IMR-90 (cell line): ENCODE results near the gene MCM8. TPM values are rescaled to one million over a fixed set of nuclear protein-coding genes. Genes with fewer than 3 reads are reported as not detected.

Experiments used
- ATAC-seq: fragments of 200-7000 bp; cut with Tn5 transposase; 2 replicates; pipeline ENCODE4 v1.9.1; 2020; ENCODE audit warnings: low read depth, mild to moderate bottlenecking, moderate library complexity
- BruUV-seq: library from RNA; stranded (reverse); fragments of 400-500 nt; replicated peaks from 2 replicates; lab custom pipeline; 2021; lab: Mats Ljungman, UMichigan
- CTCF ChIA-PET: fragments of 300-600 bp; formaldehyde crosslinking; extraction: SDS; loops from one replicate; lab custom pipeline; 2021; ENCODE audit warnings: antibody characterized with exemption; lab: Yijun Ruan, JAX
- POLR2A ChIA-PET: fragments of 300-600 bp; sonication (Branson Sonifier 250); formaldehyde crosslinking; loops from one replicate; lab custom pipeline; 2022; ENCODE audit warnings: antibody characterized with exemption; ENCODE audit not compliant: unreplicated experiment; lab: Charles Lee
- DNase-seq: peaks from one replicate; pipeline ENCODE4 v3.0.0; 2013
- H2AFZ ChIP-seq: replicated peaks from 2 replicates; pipeline ENCODE3; 2013; ENCODE audit warnings: low read length, mild to moderate bottlenecking; ENCODE audit not compliant: poor library complexity
- H2AK5ac ChIP-seq: 2 replicates; pipeline ENCODE4 v1.6.1; 2013; ENCODE audit warnings: low read depth, low read length, inconsistent platforms
- H2AK9ac ChIP-seq: replicated peaks from 2 replicates; pipeline ENCODE3; 2013; ENCODE audit warnings: mild to moderate bottlenecking, low read depth, low read length, moderate library complexity; ENCODE audit not compliant: poor library complexity
- H2BK120ac ChIP-seq: 2 replicates; pipeline ENCODE4 v1.6.1; 2013; ENCODE audit warnings: low read depth, low read length, inconsistent platforms
- H2BK15ac ChIP-seq: 3 replicates; pipeline ENCODE4 v1.6.1; 2013; ENCODE audit warnings: low read depth, low read length, inconsistent platforms
- H2BK20ac ChIP-seq: 2 replicates; pipeline ENCODE4 v1.6.1; 2013; ENCODE audit warnings: low read depth, mild to moderate bottlenecking, inconsistent platforms, low read length, moderate library complexity
- H2BK5ac ChIP-seq: 2 replicates; pipeline ENCODE4 v1.6.1; 2013; ENCODE audit warnings: mild to moderate bottlenecking, low read depth, low read length, inconsistent platforms; ENCODE audit not compliant: poor library complexity, severe bottlenecking
- H3K14ac ChIP-seq: replicated peaks from 2 replicates; pipeline ENCODE4 v1.6.1; 2013; ENCODE audit warnings: low read depth, low read length, inconsistent platforms
- H3K18ac ChIP-seq: 2 replicates; pipeline ENCODE4 v1.6.1; 2013; ENCODE audit warnings: low read depth, low read length, control low read depth
- H3K23ac ChIP-seq: 2 replicates; pipeline ENCODE4 v1.6.1; 2013; ENCODE audit warnings: low read depth, low read length, inconsistent platforms
- H3K27ac ChIP-seq: 2 replicates; pipeline ENCODE4 v1.5.1; 2013; ENCODE audit warnings: mild to moderate bottlenecking, control low read depth, low read length; ENCODE audit not compliant: insufficient read depth
- H3K27me3 ChIP-seq: 2 replicates; pipeline ENCODE4 v1.6.1; 2013; ENCODE audit warnings: low read length; ENCODE audit not compliant: control insufficient read depth, insufficient read depth
- H3K36me3 ChIP-seq: 2 replicates; pipeline ENCODE4 v1.6.1; 2013; ENCODE audit warnings: low read length, mixed read lengths; ENCODE audit not compliant: control insufficient read depth, insufficient read depth
- H3K4ac ChIP-seq: 2 replicates; pipeline ENCODE4 v1.6.1; 2013; ENCODE audit warnings: low read depth, low read length, inconsistent platforms
- H3K4me1 ChIP-seq: 2 replicates; pipeline ENCODE4 v1.6.1; 2013; ENCODE audit warnings: low read length, mixed read lengths; ENCODE audit not compliant: control insufficient read depth, insufficient read depth
- H3K4me2 ChIP-seq: 2 replicates; pipeline ENCODE4 v1.6.1; 2013; ENCODE audit warnings: low read depth, mild to moderate bottlenecking, control low read depth, low read length, moderate library complexity
- H3K4me3 ChIP-seq: 2 replicates; pipeline ENCODE4 v1.5.1; 2013; ENCODE audit warnings: low read depth, mild to moderate bottlenecking, control low read depth, low read length, moderate library complexity; ENCODE audit not compliant: insufficient read depth
- H3K56ac ChIP-seq: 2 replicates; pipeline ENCODE4 v1.6.1; 2013; ENCODE audit warnings: low read length, inconsistent platforms; ENCODE audit not compliant: insufficient read depth; ENCODE audit errors: extremely low read depth
- H3K79me1 ChIP-seq, 2 experiments: 2 replicates each; pipeline ENCODE4 v1.6.1; 2013; ENCODE audit warnings: low read length in 2 of 2, inconsistent platforms in 1 of 2, low read depth in 1 of 2
- H3K9ac ChIP-seq: 2 replicates; pipeline ENCODE4 v1.6.1; 2013; ENCODE audit warnings: low read depth, low read length, control low read depth
- H3K9me1 ChIP-seq: 2 replicates; pipeline ENCODE4 v1.6.1; 2013; ENCODE audit warnings: low read length, inconsistent platforms; ENCODE audit not compliant: insufficient read depth
- H3K9me3 ChIP-seq: 2 replicates; pipeline ENCODE4 v1.6.1; 2013; ENCODE audit warnings: low read length; ENCODE audit not compliant: control insufficient read depth, insufficient read depth
- H4K20me1 ChIP-seq: 2 replicates; pipeline ENCODE4 v1.6.1; 2013; ENCODE audit warnings: low read length, inconsistent platforms; ENCODE audit not compliant: insufficient read depth
- H4K5ac ChIP-seq: 2 replicates; pipeline ENCODE4 v1.6.1; 2013; ENCODE audit warnings: mild to moderate bottlenecking, low read depth, low read length, control low read depth
- H4K8ac ChIP-seq, 2 experiments: 2 replicates each; pipeline ENCODE4 v1.6.1; 2013; ENCODE audit warnings: low read depth in 2 of 2, low read length in 2 of 2, control low read depth in 1 of 2, inconsistent platforms in 1 of 2
- H4K91ac ChIP-seq: 2 replicates; pipeline ENCODE4 v1.6.1; 2013; ENCODE audit warnings: low read depth, low read length, inconsistent platforms; ENCODE audit not compliant: insufficient read depth
- CEBPB ChIP-seq: IDR thresholded peaks from 2 replicates; pipeline ENCODE4 v1.6.1; 2012; ENCODE audit warnings: low read depth, low read length, improper control_type of control experiment
- CHD1 ChIP-seq: IDR thresholded peaks from 2 replicates; pipeline ENCODE4 v1.6.1; 2012; ENCODE audit warnings: low read depth, low read length, improper control_type of control experiment
- FOS ChIP-seq: fragments of 150-350 bp; IDR thresholded peaks from 2 replicates; pipeline ENCODE4 v1.6.1; 2016; ENCODE audit warnings: low read depth, low read length
- MAFK ChIP-seq: IDR thresholded peaks from 2 replicates; pipeline ENCODE4 v1.6.1; 2012; ENCODE audit warnings: low read depth, low read length, improper control_type of control experiment
- MAZ ChIP-seq: IDR thresholded peaks from 2 replicates; pipeline ENCODE4 v1.6.1; 2012; ENCODE audit warnings: low read depth, mild to moderate bottlenecking, low read length, improper control_type of control experiment, moderate library complexity, borderline replicate concordance
- NFE2L2 ChIP-seq: fragments of 150-350 bp; IDR thresholded peaks from 2 replicates; pipeline ENCODE4 v1.6.1; 2016; ENCODE audit warnings: low read depth, mild to moderate bottlenecking, low read length
- RAD21 ChIP-seq: IDR thresholded peaks from 2 replicates; pipeline ENCODE4 v1.6.1; 2012; ENCODE audit warnings: low read length, improper control_type of control experiment
- WGBS, 2 experiments: methylation state at CpG; one replicate each; pipeline versions ENCODE4 v1.1.5 to v1.1.7; 2013; ENCODE audit warnings: missing lambda C conversion rate in 2 of 2; ENCODE audit not compliant: insufficient read length in 1 of 2; ENCODE audit errors: extremely low coverage in 2 of 2; 5-methylcytosine and 5-hydroxymethylcytosine counted together
- dilution Hi-C: fragments of 300-500 bp; cut with HindIII; formaldehyde crosslinking; loops from one replicate; pipeline ENCODE4 v1.14.3; 2018; ENCODE audit warnings: low sequenced_read_pairs; ENCODE audit not compliant: unreplicated experiment
- in situ Hi-C: fragments of 300-500 bp; cut with MboI; formaldehyde crosslinking; loops from 3 replicates; pipeline ENCODE4 v1.14.3; 2019; ENCODE audit warnings: low sequenced_read_pairs, inconsistent platforms, mixed read lengths
- intact Hi-C: fragments of 100-400 bp; cut with micrococcal nuclease; formaldehyde crosslinking; loops from 2 replicates; pipeline ENCODE4 v1.10.0; 2022
- polyA plus RNA-seq, 3 experiments: library from polyadenylated mRNA; depleted of rRNA; stranded (reverse); fragments of >200 nt; gene quantifications; 2 replicates each; pipeline ENCODE4 v1.2.3, GENCODE V29; 2012; ENCODE audit warnings: low replicate concordance in 1 of 3
- total RNA-seq: library from RNA; depleted of rRNA; stranded (reverse); fragments of >200 nt; gene quantifications from 2 replicates; pipeline ENCODE4 v1.2.3, GENCODE V29; 2012
- TF ChIP-seq, protein P1 (sequence below): fragments of 150-350 bp; IDR thresholded peaks from 2 replicates; pipeline ENCODE4 v1.6.1; 2017; ENCODE audit warnings: mild to moderate bottlenecking, antibody characterized with exemption, low read length, low read depth

Gene MCM8
- total and polyA plus RNA-seq, 2 of the 4 experiments (the other 2 are of a cell fraction) = 4.2 to 11.5 TPM

DNA sequence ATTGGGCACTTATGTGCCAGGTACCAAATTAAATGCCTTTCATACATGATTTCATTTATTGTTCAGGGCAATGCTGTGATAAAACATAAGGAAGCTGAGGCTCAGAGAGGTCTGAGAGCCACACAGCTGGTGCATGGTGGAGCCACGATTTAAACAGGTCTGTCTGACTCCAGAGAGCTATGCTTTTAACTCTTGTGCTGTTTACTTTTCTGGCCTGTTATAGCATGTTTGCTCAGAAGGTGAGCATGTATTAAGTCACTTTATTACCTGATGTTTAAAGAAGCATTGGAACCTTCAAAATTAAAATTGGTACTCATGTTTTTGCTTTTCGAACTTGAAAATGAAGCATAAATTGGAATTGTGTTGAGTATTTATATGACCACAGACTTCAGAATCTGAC lies 26.8 kb downstream of the MCM8 start:
- H4K8ac ChIP-seq = no peak overlapping the region
- no TSS peak for BruUV-seq
- intact Hi-C loops (no loop called here), in situ Hi-C loops (no loop called here), dilution Hi-C loops (no loop called here)
- no peak overlapping the region for H3K4ac ChIP-seq
- H3K4me3 ChIP-seq = no peak overlapping the region
- no peaks in the 10 kb centered on the region for H3K79me1 ChIP-seq
- H3K18ac ChIP-seq = no peak overlapping the region
- no peak overlapping the region for H4K91ac ChIP-seq
- H3K56ac ChIP-seq = no peak overlapping the region
- peaks cover 2% of the 10 kb centered on the region; the same call in 1 of the 2 replicates for H3K4me1 ChIP-seq
- H4K20me1 ChIP-seq = no peaks in the 10 kb centered on the region
- TF ChIP-seq FOS = no peak
- no peak for TF ChIP-seq CHD1
- TF ChIP-seq CEBPB = no peak
- no peak for TF ChIP-seq NFE2L2
- no peak for TF ChIP-seq MAFK
- no peak for TF ChIP-seq RAD21
- TF ChIP-seq, protein P1, sequence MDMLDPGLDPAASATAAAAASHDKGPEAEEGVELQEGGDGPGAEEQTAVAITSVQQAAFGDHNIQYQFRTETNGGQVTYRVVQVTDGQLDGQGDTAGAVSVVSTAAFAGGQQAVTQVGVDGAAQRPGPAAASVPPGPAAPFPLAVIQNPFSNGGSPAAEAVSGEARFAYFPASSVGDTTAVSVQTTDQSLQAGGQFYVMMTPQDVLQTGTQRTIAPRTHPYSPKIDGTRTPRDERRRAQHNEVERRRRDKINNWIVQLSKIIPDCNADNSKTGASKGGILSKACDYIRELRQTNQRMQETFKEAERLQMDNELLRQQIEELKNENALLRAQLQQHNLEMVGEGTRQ = no peak
- no peak for TF ChIP-seq MAZ
- DNase-seq = no peak
- H2BK5ac ChIP-seq = no peak overlapping the region
- no peak overlapping the region for H2AK5ac ChIP-seq
- no peak overlapping the region for H2BK120ac ChIP-seq
- H2AK9ac ChIP-seq = no peak overlapping the region
- POLR2A ChIA-PET = no interaction called here
- no peak overlapping the region for H3K23ac ChIP-seq
- H3K9me3 ChIP-seq = no peaks in the 10 kb centered on the region
- no peak overlapping the region for H3K9ac ChIP-seq
- H3K36me3 ChIP-seq = peaks cover 4% of the 10 kb centered on the region; the same call in 1 of the 2 replicates
- ATAC-seq = no peak
- no peak overlapping the region for H3K4me2 ChIP-seq
- no CpG with 5 or more reads among the region's 2 CpGs for WGBS, 2 experiments
- no peak overlapping the region for H2AFZ ChIP-seq
- no peak overlapping the region for H2BK15ac ChIP-seq
- no peaks in the 10 kb centered on the region for H3K27me3 ChIP-seq
- H3K9me1 ChIP-seq = no peaks in the 10 kb centered on the region
- H3K27ac ChIP-seq = no peak overlapping the region
- CTCF ChIA-PET = no interaction called here
- no peak overlapping the region for H2BK20ac ChIP-seq
- no peak overlapping the region for H3K14ac ChIP-seq
- no peak overlapping the region for H4K5ac ChIP-seq
